ENCODE results near the gene GRM2. TPM values are rescaled to one million over a fixed set of nuclear protein-coding genes. Genes with fewer than 3 reads are reported as not detected.

GRM2 gene
- total and polyA plus RNA-seq, 7 donors: under 0.01 to 1.3 (median 0.13) TPM; not detected in 3

DNA sequence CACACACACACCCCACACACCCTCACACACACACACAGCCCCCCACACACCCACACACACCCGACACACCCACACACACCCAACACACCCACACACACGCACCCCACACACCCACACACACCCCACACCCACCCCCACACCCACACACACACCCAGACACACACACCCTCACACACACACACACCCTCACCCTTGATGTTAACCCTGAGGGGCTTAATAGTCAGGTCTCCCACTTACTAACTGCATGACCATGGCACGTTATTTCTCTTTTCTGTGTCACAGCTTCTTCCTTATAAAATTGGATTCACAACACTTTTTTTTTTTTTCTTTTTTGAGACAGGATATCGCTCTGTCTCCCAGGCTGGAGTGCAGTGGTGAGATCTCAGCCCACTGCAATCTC, 2.8 kb downstream of the GRM2 start:
- WGBS, 2 donors: 35 to 74% methylated on average over 4 of the region's 4 CpGs
- Histone ChIP-seq H3K27ac (no peak overlapping the region), H3K36me3 (peaks cover 0 to 5% (median 0%) of the 10 kb centered on the region in 4 donors), H3K27me3 (peaks cover 0 to 2% (median 0%) of the 10 kb centered on the region in 3 donors), H3K9me3 (no peaks in the 10 kb centered on the region), H3K4me3 (no peak overlapping the region), H3K4me1 (peaks cover 0 to 9% (median 6%) of the 10 kb centered on the region in 4 donors)
- no peak for DNase-seq
- TF ChIP-seq CTCF (IDR thresholded peaks at IDR 0.05): no peak
- TF ChIP-seq POLR2AphosphoS5 (IDR thresholded peaks at IDR 0.05): no peak
- TF ChIP-seq POLR2A (IDR thresholded peaks at IDR 0.05): no peak
- no peak for TF ChIP-seq EP300 (IDR thresholded peaks at IDR 0.05)
- intact Hi-C loops (cut with DNase I): no loop called here

GRCh38 chr3:51710631-51711351, 3.9 kb downstream of the GRM2 start:
- 80 to 85% methylated on average over 10 of the region's 10 CpGs for WGBS, 2 donors
- no peak for DNase-seq
- no peaks in the 10 kb centered on the region for H3K9me3 ChIP-seq
- no peak overlapping the region for H3K4me3 ChIP-seq
- no peak for TF ChIP-seq EP300 (IDR thresholded peaks at IDR 0.05)
- TF ChIP-seq CTCF (IDR thresholded peaks at IDR 0.05): no peak
- no peak for TF ChIP-seq POLR2AphosphoS5 (IDR thresholded peaks at IDR 0.05)
- TF ChIP-seq POLR2A (IDR thresholded peaks at IDR 0.05): no peak
- H3K4me1 ChIP-seq: peaks cover 0 to 9% (median 6%) of the 10 kb centered on the region in 4 donors
- intact Hi-C loops (cut with DNase I): no loop called here
- H3K27ac ChIP-seq: no peak overlapping the region
- H3K27me3 ChIP-seq: peaks cover 0 to 2% (median 0%) of the 10 kb centered on the region in 3 donors
- no peaks in the 10 kb centered on the region for H3K36me3 ChIP-seq

- 84 to 87% methylated on average over 8 of the region's 8 CpGs for WGBS, 2 donors
- Histone ChIP-seq H3K4me3 (no peak overlapping the region), H3K9me3 (no peaks in the 10 kb centered on the region), H3K36me3 (no peaks in the 10 kb centered on the region), H3K4me1 (peaks cover 0 to 9% (median 6%) of the 10 kb centered on the region in 4 donors), H3K27ac (no peak overlapping the region), H3K27me3 (peaks cover 0 to 2% (median 0%) of the 10 kb centered on the region in 3 donors)
- TF ChIP-seq CTCF (IDR thresholded peaks at IDR 0.05) (no peak), POLR2AphosphoS5 (IDR thresholded peaks at IDR 0.05) (no peak), EP300 (IDR thresholded peaks at IDR 0.05) (no peak), POLR2A (IDR thresholded peaks at IDR 0.05) (no peak)
- intact Hi-C loops (cut with DNase I): no loop called here
- DNase-seq: no peak
Observed at GRCh38 chr3:51711352-51712037, 4.6 kb downstream of the GRM2 start.

DNA sequence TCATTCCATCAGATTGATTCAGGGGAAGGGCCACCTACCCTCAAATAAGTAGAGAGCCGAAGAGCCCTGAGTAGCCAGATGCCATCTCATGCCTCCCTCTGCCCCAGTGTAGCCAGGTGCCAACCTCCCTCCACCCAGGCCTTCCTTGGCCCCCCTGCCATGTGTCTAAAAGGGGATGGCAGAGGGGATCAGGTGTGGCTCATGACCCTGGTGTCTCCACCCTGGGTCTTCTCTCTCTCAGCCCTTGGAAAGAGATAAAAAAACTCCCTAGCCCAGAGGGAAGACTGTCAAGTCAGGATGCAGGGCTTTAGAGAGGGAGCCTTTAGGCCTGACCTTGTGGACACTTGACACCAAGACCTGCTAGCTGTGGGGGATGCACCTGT, 5.2 kb downstream of the GRM2 start:
- Histone ChIP-seq H3K27me3 (peaks cover 0 to 2% (median 0%) of the 10 kb centered on the region in 3 donors), H3K9me3 (no peaks in the 10 kb centered on the region), H3K36me3 (no peaks in the 10 kb centered on the region), H3K27ac (no peak overlapping the region), H3K4me3 (no peak overlapping the region), H3K4me1 (peaks cover 0 to 4% (median 3%) of the 10 kb centered on the region in 4 donors)
- intact Hi-C loops (cut with DNase I): no loop called here
- 88 to 97% methylated on average over 1 of the region's 1 CpG for WGBS, 2 donors
- DNase-seq: no peak
- TF ChIP-seq EP300 (IDR thresholded peaks at IDR 0.05) (no peak), POLR2A (IDR thresholded peaks at IDR 0.05) (no peak), POLR2AphosphoS5 (IDR thresholded peaks at IDR 0.05) (no peak), CTCF (IDR thresholded peaks at IDR 0.05) (no peak)
